Measurements from ENCODE around the gene KCNJ9. TPM values are rescaled to one million over a fixed set of nuclear protein-coding genes. Genes with fewer than 3 reads are reported as not detected.

The KCNJ9 gene
- total and polyA plus RNA-seq, 7 experiments from 2014 or later: 0.06 to 0.08 TPM; not detected in 5

DNA sequence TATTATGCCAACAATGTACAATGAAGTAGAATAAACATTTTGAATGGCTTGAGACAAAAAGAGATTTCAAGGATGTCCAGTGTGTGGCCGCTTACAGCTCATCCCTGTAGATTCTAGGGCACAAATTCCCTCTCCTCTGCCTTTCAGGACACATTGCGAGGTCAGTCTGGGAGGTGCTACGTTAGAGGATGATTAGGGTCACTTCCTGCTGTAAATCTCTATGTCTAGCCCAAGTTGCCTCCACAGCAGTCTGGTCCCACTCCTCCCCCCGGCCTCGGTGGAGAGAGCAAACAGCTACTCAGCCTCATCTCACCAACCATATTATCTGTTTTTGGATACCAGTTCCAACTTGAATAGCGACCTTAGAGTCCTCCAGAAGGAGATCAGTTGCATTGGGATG is 28.4 kb upstream of the KCNJ9 start:
- Histone ChIP-seq H3K27ac (ENCODE audit: low read depth, low read length) (no peak overlapping the region), H3K9me3 (ENCODE audit: control insufficient read depth in 2 of 3, low read length in 3 of 3) (no peaks in the 10 kb centered on the region), H3K4me1 (ENCODE audit: control insufficient read depth in 2 of 2, insufficient read depth in 2 of 2, low read length in 2 of 2) (no peaks in the 10 kb centered on the region), H3K27me3 (ENCODE audit: control insufficient read depth in 2 of 2, insufficient read depth in 2 of 2, low read length in 2 of 2) (no peaks in the 10 kb centered on the region), H3K36me3 (ENCODE audit: control insufficient read depth in 2 of 3, insufficient read depth in 3 of 3, low read length in 3 of 3) (no peaks in the 10 kb centered on the region), H3K4me3 (ENCODE audit: low read length) (no peak overlapping the region)
- no peak for DNase-seq
- POLR2A ChIA-PET: interaction anchor here (0.6 kb wide), 1 partner anchor 796 kb away, joined by 4 read pairs; no protein-coding TSS in a partner anchor
- intact Hi-C loops (cut with micrococcal nuclease): no loop called here
- H3K36me3 Mint-ChIP-seq: peaks cover 0 to 4% (median 0%) of the 10 kb centered on the region in 5 donors
- no peak for ATAC-seq
- CTCF ChIA-PET: interaction anchor here (0.6 to 1.3 kb wide), 2 partner anchors 15 to 33 kb away, joined by 3 to 4 read pairs; no protein-coding TSS in a partner anchor
- H3K27me3 Mint-ChIP-seq: peaks cover 4 to 44% (median 24%) of the 10 kb centered on the region in 5 donors
- peaks cover 0 to 4% (median 0%) of the 10 kb centered on the region in 7 donors for H3K4me1 Mint-ChIP-seq
- H3K27ac Mint-ChIP-seq: no peak overlapping the region
- peaks cover 0 to 2% (median 0%) of the 10 kb centered on the region in 11 donors for H3K9me3 Mint-ChIP-seq
- H3K4me3 Mint-ChIP-seq: no peak overlapping the region

DNA sequence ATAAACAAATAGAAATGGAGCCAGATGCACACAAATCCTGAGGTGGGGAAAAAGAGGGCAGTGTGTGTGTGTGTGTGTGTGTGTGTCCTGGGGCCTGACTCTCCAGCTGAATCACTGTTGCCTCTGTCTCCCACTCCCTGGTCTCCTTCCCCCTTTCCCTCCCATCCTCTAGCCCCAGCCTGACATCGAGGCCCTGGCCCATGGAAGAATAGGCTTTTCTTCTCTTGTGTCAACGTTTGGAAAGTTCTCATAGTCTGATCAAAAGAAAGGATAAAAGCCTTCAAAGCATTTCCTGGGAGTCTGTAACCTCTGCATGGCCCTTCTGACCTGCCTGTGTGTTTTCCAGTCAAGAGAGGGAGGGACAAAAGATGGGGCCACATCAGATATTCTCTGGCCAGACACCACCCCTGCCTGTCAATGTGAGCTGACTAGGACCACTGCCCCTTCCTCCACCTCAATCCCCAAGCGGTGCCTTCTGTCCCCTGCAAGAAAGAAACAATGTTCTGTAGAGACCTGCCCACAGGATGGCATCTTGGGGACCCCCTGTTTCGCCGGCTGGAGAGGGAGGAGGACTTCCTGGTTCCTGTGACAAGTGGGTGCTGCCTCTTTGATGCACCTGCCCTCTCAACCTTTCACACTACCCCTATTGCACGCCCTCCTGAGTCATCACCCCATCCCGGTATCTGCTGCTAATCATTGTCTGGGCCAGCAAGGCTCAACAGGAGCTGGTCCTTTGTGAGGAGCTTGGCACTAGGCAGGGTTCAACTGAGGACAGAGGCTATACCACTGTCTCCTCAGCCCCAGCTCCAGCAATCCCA is 27.6 kb upstream of the KCNJ9 start:
- H3K4me1 ChIP-seq (ENCODE audit: control insufficient read depth in 2 of 2, insufficient read depth in 2 of 2, low read length in 2 of 2): no peaks in the 10 kb centered on the region
- Mint-ChIP-seq H3K27ac (no peak overlapping the region), H3K4me1 (peaks cover 0 to 4% (median 0%) of the 10 kb centered on the region in 7 donors)

DNA sequence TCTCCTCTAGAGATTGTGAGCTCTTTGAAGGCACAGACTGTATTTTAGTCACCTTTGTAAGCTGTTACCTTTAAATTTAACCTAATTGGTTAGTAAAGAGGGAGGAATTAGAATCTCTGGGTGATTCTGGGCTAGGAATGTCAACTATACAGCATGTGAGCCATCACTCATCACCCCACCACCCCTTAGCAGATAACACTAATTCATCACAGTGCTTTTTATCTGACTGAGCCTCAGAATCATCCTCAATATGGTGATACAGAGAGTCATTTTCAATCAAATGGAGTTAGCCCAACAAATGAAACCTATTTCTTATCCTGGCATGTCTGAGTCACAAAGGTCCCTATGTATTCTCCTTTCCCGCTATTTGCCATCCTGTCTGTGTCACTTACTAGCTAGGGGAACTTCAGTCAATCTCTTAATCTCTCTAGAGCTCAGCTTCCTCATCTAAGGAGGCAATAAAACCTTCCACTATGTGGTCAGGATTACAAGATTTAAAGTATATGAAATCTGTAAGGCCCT is 24.6 kb upstream of the KCNJ9 start:
- Mint-ChIP-seq H3K9me3 (no peaks in the 10 kb centered on the region), H3K36me3 (peaks cover 0 to 2% (median 0%) of the 10 kb centered on the region in 5 donors), H3K27ac (no peak overlapping the region), H3K27me3 (peaks cover 9 to 51% (median 28%) of the 10 kb centered on the region in 5 donors), H3K4me3 (no peak overlapping the region), H3K4me1 (peaks cover 0 to 4% (median 0%) of the 10 kb centered on the region in 7 donors)
- Histone ChIP-seq H3K4me3 (ENCODE audit: low read length) (no peak overlapping the region), H3K27ac (ENCODE audit: low read depth, low read length) (no peak overlapping the region), H3K27me3 (ENCODE audit: control insufficient read depth in 2 of 2, insufficient read depth in 2 of 2, low read length in 2 of 2) (no peaks in the 10 kb centered on the region), H3K9me3 (ENCODE audit: control insufficient read depth in 2 of 3, low read length in 3 of 3) (no peaks in the 10 kb centered on the region), H3K4me1 (ENCODE audit: control insufficient read depth in 2 of 2, insufficient read depth in 2 of 2, low read length in 2 of 2) (no peaks in the 10 kb centered on the region), H3K36me3 (ENCODE audit: control insufficient read depth in 2 of 3, insufficient read depth in 3 of 3, low read length in 3 of 3) (no peaks in the 10 kb centered on the region)
- intact Hi-C loops (cut with micrococcal nuclease): no loop called here
- ChIA-PET CTCF (no interaction called here), POLR2A (no interaction called here)
- no peak for DNase-seq
- no peak for ATAC-seq

More for the DNA sequence above, 27.6 kb upstream of the KCNJ9 start:
- intact Hi-C loops (cut with micrococcal nuclease): no loop called here
- H3K9me3 Mint-ChIP-seq: peaks cover 0 to 2% (median 0%) of the 10 kb centered on the region in 11 donors
- Histone ChIP-seq H3K27me3 (ENCODE audit: control insufficient read depth in 2 of 2, insufficient read depth in 2 of 2, low read length in 2 of 2) (no peaks in the 10 kb centered on the region), H3K36me3 (ENCODE audit: control insufficient read depth in 2 of 3, insufficient read depth in 3 of 3, low read length in 3 of 3) (no peaks in the 10 kb centered on the region), H3K27ac (ENCODE audit: low read depth, low read length) (no peak overlapping the region), H3K9me3 (ENCODE audit: control insufficient read depth in 2 of 3, low read length in 3 of 3) (no peaks in the 10 kb centered on the region), H3K4me3 (ENCODE audit: low read length) (no peak overlapping the region)
- H3K4me3 Mint-ChIP-seq: no peak overlapping the region
- CTCF ChIA-PET: interaction anchor here (1.3 kb wide), 1 partner anchor 32 kb away, joined by 4 read pairs; no protein-coding TSS in a partner anchor
- H3K36me3 Mint-ChIP-seq: peaks cover 0 to 4% (median 0%) of the 10 kb centered on the region in 5 donors
- DNase-seq (no peak), ATAC-seq (no peak)
- H3K27me3 Mint-ChIP-seq: peaks cover 5 to 46% (median 28%) of the 10 kb centered on the region in 5 donors
- POLR2A ChIA-PET: no interaction called here

DNA sequence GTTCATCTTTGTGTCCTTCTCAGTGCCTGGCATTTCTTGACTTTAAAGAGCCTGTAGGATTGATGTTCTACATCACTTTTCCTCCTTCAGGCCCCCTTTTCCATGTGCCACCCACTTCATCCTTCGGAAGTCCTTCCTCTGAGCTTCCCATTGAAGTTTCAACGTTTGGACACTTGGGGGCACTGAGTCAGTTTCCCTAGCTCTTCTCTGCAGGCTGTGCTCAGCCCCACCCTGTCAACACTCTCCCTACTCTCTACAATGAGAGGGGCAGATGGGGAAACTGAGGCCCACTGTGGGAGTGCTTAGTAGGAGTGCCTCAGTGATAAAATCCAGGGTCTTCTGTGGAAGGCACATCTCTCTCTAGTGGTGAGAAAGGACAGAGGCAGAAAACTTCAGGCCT is 23.3 kb upstream of the KCNJ9 start:
- Histone ChIP-seq H3K9me3 (ENCODE audit: control insufficient read depth in 2 of 3, low read length in 3 of 3) (no peaks in the 10 kb centered on the region), H3K4me3 (ENCODE audit: low read length) (no peak overlapping the region), H3K36me3 (ENCODE audit: control insufficient read depth in 2 of 3, insufficient read depth in 3 of 3, low read length in 3 of 3) (no peaks in the 10 kb centered on the region), H3K27ac (ENCODE audit: low read depth, low read length) (no peak overlapping the region), H3K27me3 (ENCODE audit: control insufficient read depth in 2 of 2, insufficient read depth in 2 of 2, low read length in 2 of 2) (no peaks in the 10 kb centered on the region), H3K4me1 (ENCODE audit: control insufficient read depth in 2 of 2, insufficient read depth in 2 of 2, low read length in 2 of 2) (no peaks in the 10 kb centered on the region)
- intact Hi-C loops (cut with micrococcal nuclease): no loop called here
- no peak for ATAC-seq
- Mint-ChIP-seq H3K27me3 (peaks cover 8 to 44% (median 25%) of the 10 kb centered on the region in 5 donors), H3K36me3 (no peaks in the 10 kb centered on the region), H3K4me1 (peaks cover 0 to 4% (median 0%) of the 10 kb centered on the region in 7 donors), H3K4me3 (no peak overlapping the region), H3K27ac (no peak overlapping the region), H3K9me3 (no peaks in the 10 kb centered on the region)
- POLR2A ChIA-PET: interaction anchor here (1.0 kb wide), 1 partner anchor 16 kb away, joined by 3 read pairs; no protein-coding TSS in a partner anchor
- CTCF ChIA-PET: interaction anchor here (0.8 kb wide), 1 partner anchor 12 kb away, joined by 3 read pairs; no protein-coding TSS in a partner anchor
- DNase-seq: no peak

DNA sequence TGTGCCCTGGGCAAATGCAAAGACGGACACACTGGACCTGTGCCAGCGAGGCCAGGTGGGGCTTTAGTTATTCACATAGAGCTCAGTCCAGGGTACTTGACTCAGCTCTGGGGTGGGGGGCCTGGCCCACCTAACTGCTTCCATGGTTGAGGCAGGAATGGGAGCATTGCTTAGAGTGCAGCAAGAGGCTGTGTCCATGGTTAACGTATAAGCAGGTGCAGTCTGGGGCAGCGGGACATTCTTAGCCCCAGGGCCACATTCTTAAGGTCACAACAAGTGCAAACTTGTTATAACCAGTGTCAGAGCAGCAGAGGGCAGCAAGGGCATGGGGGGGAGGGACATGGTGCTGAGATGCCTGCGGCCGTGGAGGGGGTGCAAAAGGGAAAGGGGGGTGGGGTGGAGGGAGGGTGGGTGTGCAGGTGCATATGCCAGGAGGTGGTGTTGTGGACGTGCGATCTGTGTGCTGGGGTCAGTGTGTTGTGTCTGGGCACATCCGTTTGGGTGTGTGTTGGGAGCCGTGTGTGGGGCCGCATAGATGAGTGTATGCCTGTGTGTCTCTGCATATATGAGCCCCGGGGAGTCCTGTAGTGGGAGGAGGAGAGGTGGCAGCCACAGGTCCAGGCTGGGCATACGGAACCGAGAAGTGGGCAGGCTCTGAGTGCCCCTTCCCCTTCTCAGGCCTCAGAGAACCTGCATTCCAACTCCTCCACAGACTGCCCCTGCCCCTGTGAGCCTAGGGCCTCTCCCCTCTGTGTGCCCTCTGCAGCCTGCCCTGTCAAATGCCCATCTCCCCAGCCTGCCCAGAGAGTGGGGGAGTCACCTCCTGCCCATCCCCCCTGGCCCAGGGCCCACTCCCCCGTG is 19.7 kb upstream of the KCNJ9 start:
- Mint-ChIP-seq H3K36me3 (no peaks in the 10 kb centered on the region), H3K4me3 (no peak overlapping the region), H3K4me1 (peaks cover 0 to 2% (median 0%) of the 10 kb centered on the region in 7 donors), H3K27me3 (peaks cover 8 to 35% (median 14%) of the 10 kb centered on the region in 5 donors), H3K9me3 (no peaks in the 10 kb centered on the region), H3K27ac (no peak overlapping the region)
- Histone ChIP-seq H3K4me1 (ENCODE audit: control insufficient read depth in 2 of 2, insufficient read depth in 2 of 2, low read length in 2 of 2) (no peaks in the 10 kb centered on the region), H3K4me3 (ENCODE audit: low read length) (no peak overlapping the region), H3K27ac (ENCODE audit: low read depth, low read length) (no peak overlapping the region), H3K9me3 (ENCODE audit: control insufficient read depth in 2 of 3, low read length in 3 of 3) (no peaks in the 10 kb centered on the region), H3K36me3 (ENCODE audit: control insufficient read depth in 2 of 3, insufficient read depth in 3 of 3, low read length in 3 of 3) (no peaks in the 10 kb centered on the region), H3K27me3 (ENCODE audit: control insufficient read depth in 2 of 2, insufficient read depth in 2 of 2, low read length in 2 of 2) (no peaks in the 10 kb centered on the region)
- ATAC-seq (no peak), DNase-seq (no peak)
- intact Hi-C loops (cut with micrococcal nuclease): no loop called here
- ChIA-PET POLR2A (no interaction called here), CTCF (no interaction called here)

DNA sequence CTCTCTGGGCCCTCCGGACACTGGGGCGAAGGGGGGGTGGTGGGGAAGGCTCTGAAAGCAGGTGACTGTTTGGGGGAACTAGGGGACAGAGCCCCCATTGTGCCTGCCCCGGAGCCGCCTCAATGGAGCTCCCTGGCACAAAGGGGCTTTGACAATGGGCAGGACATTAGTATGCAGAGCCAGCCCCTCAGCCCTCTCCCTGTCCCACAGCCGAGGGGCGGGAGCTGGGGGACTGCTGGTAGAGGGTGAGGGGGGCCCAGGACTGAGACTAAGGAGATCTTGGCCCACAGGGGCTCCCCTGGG is 19.2 kb upstream of the KCNJ9 start:
- Mint-ChIP-seq H3K36me3 (no peaks in the 10 kb centered on the region), H3K4me1 (peaks cover 0 to 2% (median 0%) of the 10 kb centered on the region in 7 donors), H3K27ac (no peak overlapping the region), H3K9me3 (no peaks in the 10 kb centered on the region), H3K27me3 (peaks cover 7 to 39% (median 14%) of the 10 kb centered on the region in 5 donors), H3K4me3 (no peak overlapping the region)
- no peaks in the 10 kb centered on the region for H3K36me3 ChIP-seq (ENCODE audit: control insufficient read depth in 2 of 3, insufficient read depth in 3 of 3, low read length in 3 of 3)
- no peak overlapping the region for H3K27ac ChIP-seq (ENCODE audit: low read depth, low read length)
- no peaks in the 10 kb centered on the region for H3K27me3 ChIP-seq (ENCODE audit: control insufficient read depth in 2 of 2, insufficient read depth in 2 of 2, low read length in 2 of 2)
- ChIA-PET POLR2A (no interaction called here), CTCF (no interaction called here)
- H3K4me1 ChIP-seq (ENCODE audit: control insufficient read depth in 2 of 2, insufficient read depth in 2 of 2, low read length in 2 of 2): no peaks in the 10 kb centered on the region
- no peak overlapping the region for H3K4me3 ChIP-seq (ENCODE audit: low read length)
- H3K9me3 ChIP-seq (ENCODE audit: control insufficient read depth in 2 of 3, low read length in 3 of 3): no peaks in the 10 kb centered on the region
- intact Hi-C loops (cut with micrococcal nuclease): no loop called here
- ATAC-seq (no peak), DNase-seq (no peak)

Measured in naive thymus-derived CD4-positive, alpha-beta T cell (primary cell).